Measurements from ENCODE around the gene PPM1E. TPM values are rescaled to one million over a fixed set of nuclear protein-coding genes. Genes with fewer than 3 reads are reported as not detected.

PPM1E gene
- total and polyA plus RNA-seq, 2 of the 8 experiments (the other 6 are each of a cell fraction or from before 2014, with no cell fraction given): 5.0 to 10.4 TPM

DNA sequence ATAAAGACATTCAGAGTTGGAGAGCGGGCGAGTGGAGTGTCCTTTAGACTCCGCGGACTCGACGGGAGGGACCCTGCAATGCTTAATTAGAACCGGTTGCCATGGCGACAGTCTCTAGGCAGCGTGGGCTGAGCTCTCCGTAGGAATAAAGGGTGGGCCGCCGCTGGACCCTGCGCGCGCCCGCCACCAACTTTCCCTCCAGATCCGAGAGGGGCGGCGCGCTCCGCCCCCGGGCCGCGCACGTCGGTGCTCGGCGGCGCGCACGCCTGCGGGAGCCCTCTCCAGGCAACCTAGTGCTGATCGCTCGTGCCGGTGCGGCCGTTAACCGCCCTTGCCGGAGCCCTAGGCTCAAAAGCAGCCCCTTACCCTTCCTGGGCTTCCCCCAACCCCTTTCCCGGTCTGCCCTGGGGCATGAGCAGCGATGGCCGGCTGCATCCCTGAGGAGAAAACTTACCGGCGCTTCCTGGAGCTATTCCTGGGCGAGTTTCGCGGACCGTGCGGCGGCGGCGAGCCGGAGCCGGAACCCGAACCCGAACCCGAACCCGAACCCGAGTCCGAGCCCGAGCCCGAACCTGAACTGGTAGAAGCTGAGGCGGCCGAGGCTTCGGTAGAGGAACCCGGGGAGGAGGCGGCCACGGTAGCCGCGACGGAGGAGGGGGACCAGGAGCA lies at the start of gene PPM1E (continued):
- TF ChIP-seq CBX5 (IDR thresholded peaks at IDR 0.05; ENCODE audit: low read depth, low read length) (no peak), SRF (IDR thresholded peaks at IDR 0.05; ENCODE audit: low read depth, low read length) (no peak), SIRT6 (IDR thresholded peaks at IDR 0.05; ENCODE audit: low read length) (no peak), CTBP2 (IDR thresholded peaks at IDR 0.05; ENCODE audit: borderline replicate concordance, insufficient read depth, insufficient read length, low read length) (no peak), SAP30 (IDR thresholded peaks at IDR 0.05; ENCODE audit: insufficient read depth, insufficient replicate concordance, low read length) (no peak), BACH1 (IDR thresholded peaks at IDR 0.05; ENCODE audit: low read length) (no peak), JUND (IDR thresholded peaks at IDR 0.05; ENCODE audit: low read length) (no peak), RXRA (IDR thresholded peaks at IDR 0.05; ENCODE audit: insufficient read depth, low read depth, low read length) (no peak), SIX5 (IDR thresholded peaks at IDR 0.05; ENCODE audit: low read depth, low read length) (no peak), PHF8 (conservative IDR thresholded peaks at IDR 0.05; ENCODE audit: low read depth, low read length) (no peak; the same call in 1 of the 2 replicates), EZH2 (IDR thresholded peaks at IDR 0.05; ENCODE audit: low read depth, low read length, severe bottlenecking) (no peak), RNF2 (IDR thresholded peaks at IDR 0.05; ENCODE audit: borderline replicate concordance, low read depth, low read length, missing control alignments, poor library complexity, severe bottlenecking) (no peak), EGR1 (IDR thresholded peaks at IDR 0.05; ENCODE audit: borderline replicate concordance, low read depth, low read length) (peak; percentile 50; the same call in 1 of the 2 replicates)

Data from H1 (cell line).